Cardiac fibroblast (primary cell): ENCODE data around the gene OR10A6.

Source experiments
- DNase-seq, 2 donors: peaks; one replicate each; pipeline versions ENCODE4 v3.0.0 to v3.0.0-alpha.2; 2010; ENCODE audit warnings: low read depth in 2 of 2
- H3K4me3 ChIP-seq, 2 donors: replicated peaks in 1 of 2; 1 replicate in 1 of 2; 2 replicates in 1 of 2; pipeline ENCODE4 v1.5.1; 2011; ENCODE audit warnings: low read depth in 2 of 2, low read length in 2 of 2, mild to moderate bottlenecking in 2 of 2, moderate library complexity in 1 of 2
- TF ChIP-seq, protein P1 (sequence below): IDR thresholded peaks from one replicate; pipeline ENCODE4 v1.5.1; 2011; ENCODE audit warnings: low read depth, mild to moderate bottlenecking, low read length, inconsistent platforms

The OR10A6 gene

DNA sequence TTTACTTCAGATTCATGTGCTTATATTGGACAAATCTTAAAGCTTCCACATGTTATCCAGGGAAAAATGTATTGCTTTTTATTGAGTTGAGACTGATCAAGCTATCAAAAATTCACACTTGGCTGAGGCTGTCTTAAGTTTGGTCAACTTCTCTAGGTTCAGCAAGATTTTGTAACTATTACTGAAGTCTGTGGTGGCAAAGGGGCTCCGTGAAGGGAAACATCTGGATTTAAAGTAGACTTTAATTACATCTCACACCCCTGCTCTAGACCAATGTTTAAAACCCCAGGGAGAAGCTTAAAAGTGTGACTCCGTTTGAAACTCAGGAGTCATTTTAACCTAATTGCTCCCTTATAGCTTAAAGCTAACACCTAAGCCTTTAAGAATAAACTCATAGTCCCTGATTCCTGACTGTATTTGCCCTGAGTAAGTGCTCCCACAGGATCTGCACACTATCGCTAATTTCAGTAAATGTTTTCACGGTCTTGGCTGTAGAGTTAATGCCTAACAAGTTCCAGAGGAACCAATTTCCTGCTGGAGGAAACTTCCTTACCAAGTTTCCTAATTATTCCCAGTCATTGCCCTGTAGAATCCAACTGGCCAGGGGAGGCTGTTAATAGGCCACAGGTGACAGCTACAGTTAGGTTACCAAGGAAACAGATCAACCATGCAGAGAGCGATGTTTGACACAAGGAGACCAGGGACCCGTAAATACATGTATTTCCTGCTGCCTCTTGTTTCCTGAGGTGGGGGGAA, 40.5 kb downstream of the OR10A6 start:
- H3K4me3 ChIP-seq, result no peak overlapping the region
- TF ChIP-seq, protein P1, sequence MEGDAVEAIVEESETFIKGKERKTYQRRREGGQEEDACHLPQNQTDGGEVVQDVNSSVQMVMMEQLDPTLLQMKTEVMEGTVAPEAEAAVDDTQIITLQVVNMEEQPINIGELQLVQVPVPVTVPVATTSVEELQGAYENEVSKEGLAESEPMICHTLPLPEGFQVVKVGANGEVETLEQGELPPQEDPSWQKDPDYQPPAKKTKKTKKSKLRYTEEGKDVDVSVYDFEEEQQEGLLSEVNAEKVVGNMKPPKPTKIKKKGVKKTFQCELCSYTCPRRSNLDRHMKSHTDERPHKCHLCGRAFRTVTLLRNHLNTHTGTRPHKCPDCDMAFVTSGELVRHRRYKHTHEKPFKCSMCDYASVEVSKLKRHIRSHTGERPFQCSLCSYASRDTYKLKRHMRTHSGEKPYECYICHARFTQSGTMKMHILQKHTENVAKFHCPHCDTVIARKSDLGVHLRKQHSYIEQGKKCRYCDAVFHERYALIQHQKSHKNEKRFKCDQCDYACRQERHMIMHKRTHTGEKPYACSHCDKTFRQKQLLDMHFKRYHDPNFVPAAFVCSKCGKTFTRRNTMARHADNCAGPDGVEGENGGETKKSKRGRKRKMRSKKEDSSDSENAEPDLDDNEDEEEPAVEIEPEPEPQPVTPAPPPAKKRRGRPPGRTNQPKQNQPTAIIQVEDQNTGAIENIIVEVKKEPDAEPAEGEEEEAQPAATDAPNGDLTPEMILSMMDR, result no peak
- no peak for DNase-seq

DNA sequence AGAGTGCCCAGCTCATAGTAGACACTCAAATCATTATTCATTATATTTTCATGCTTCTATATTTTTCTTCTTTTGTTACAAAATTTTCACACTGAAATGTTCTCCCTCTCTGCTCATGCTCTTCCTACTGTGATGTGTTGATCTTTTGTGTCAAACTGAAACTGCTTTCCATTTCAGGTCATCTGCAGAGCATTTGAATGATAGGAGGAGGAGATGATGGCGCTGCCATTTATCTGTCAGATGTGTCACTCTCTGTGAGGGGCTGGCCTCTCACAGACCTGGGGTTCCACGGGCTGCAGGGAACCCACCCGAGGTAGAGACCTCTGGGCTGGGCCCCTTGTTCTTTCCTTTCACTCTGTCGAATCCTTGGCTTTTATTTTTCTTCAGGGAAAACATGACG, 41.1 kb downstream of the OR10A6 start:
- DNase-seq, result no peak
- H3K4me3 ChIP-seq, result no peak overlapping the region
- TF ChIP-seq, protein P1, result no peak

DNA sequence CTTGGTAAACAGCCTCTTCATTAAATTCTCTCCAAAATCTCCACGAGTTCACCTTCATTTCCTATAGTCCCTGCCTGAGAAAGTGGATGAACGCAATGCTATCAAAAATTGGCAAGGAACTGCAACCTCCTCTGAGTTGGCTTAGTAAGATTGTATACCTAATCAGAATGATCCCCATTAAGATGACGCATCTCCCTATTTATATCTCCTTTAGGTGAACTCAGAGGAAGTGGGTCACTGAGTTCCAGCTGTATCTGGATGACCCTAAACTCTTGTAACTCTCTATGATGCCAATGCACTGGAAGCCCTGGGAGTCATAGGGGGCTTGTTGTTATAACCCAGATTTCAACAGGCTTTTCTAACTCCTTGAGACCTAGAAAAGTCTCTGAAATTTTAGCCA, 48.2 kb downstream of the OR10A6 start:
- no peak overlapping the region for H3K4me3 ChIP-seq
- TF ChIP-seq, protein P1, result no peak

More for the DNA sequence above, 48.2 kb downstream of the OR10A6 start:
- DNase-seq, result peak in 1 of 2 donors; percentile 25
